Measurements from ENCODE around the gene ASS1.

GRCh38 chr9:130448771-130449603 is 4.2 kb downstream of the ASS1 start:
- TF ChIP-seq POLR2AphosphoS5 (IDR thresholded peaks at IDR 0.05; ENCODE audit: low read depth, low read length) (no peak), POLR2A (IDR thresholded peaks at IDR 0.05; ENCODE audit: low read depth, low read length) (no peak), POU2F2 (IDR thresholded peaks at IDR 0.05; ENCODE audit: low read depth, low read length) (no peak), TAF1 (IDR thresholded peaks at IDR 0.05; ENCODE audit: low read depth, low read length) (no peak), SPI1 (IDR thresholded peaks at IDR 0.05; ENCODE audit: low read depth, low read length) (no peak), PAX5 (IDR thresholded peaks at IDR 0.05; ENCODE audit: insufficient read depth, low read length, severe bottlenecking) (no peak)
